OCI-LY7 (cell line): ENCODE results near the gene LINGO3.

ENCODE experiments used
- CTCF ChIP-seq: fragments of 200-600 bp; sonication (generic); conservative IDR thresholded peaks from 2 replicates; pipeline ENCODE4 v1.5.1; 2014; ENCODE audit warnings: mild to moderate bottlenecking, antibody characterized with exemption, low read length, moderate library complexity, mixed read lengths
- EZH2phosphoT487 ChIP-seq: fragments of 200-600 bp; sonication (generic); IDR thresholded peaks from 2 replicates; pipeline ENCODE4 v1.6.1; 2018; ENCODE audit warnings: low read depth, borderline replicate concordance, mild to moderate bottlenecking, mixed run types, antibody characterized with exemption, low read length, moderate library complexity, mixed read lengths

- TF ChIP-seq CTCF (no peak), EZH2phosphoT487 (no peak)
These were observed 18.9 kb upstream of the LINGO3 start for GRCh38 chr19:2326699-2327360.
